Measurements from ENCODE around the gene CDH4. TPM values are rescaled to one million over a fixed set of nuclear protein-coding genes. Genes with fewer than 3 reads are reported as not detected.

Gene CDH4
- total RNA-seq, 1 donor from 2014 or later, result not detected

GRCh38 chr20:61285152-61285645 lies 33.1 kb downstream of the CDH4 start:
- H3K27ac ChIP-seq, result no peak overlapping the region
- no peak for TF ChIP-seq CTCF (IDR thresholded peaks at IDR 0.05)
- no peaks in the 10 kb centered on the region for H3K4me1 ChIP-seq
- no peak overlapping the region for H3K4me3 ChIP-seq
- H3K27me3 ChIP-seq, result no peaks in the 10 kb centered on the region
- no peak for DNase-seq (ENCODE audit: low spot score in 2 of 2)
- intact Hi-C loops (cut with DNase I), result no loop called here
- H3K36me3 ChIP-seq, result no peaks in the 10 kb centered on the region
- no peaks in the 10 kb centered on the region for H3K9me3 ChIP-seq

GRCh38 chr20:61285691-61286090 lies 33.6 kb downstream of the CDH4 start:
- Histone ChIP-seq H3K4me3 (no peak overlapping the region), H3K4me1 (no peaks in the 10 kb centered on the region), H3K9me3 (no peaks in the 10 kb centered on the region), H3K27me3 (no peaks in the 10 kb centered on the region), H3K27ac (no peak overlapping the region), H3K36me3 (no peaks in the 10 kb centered on the region)
- TF ChIP-seq CTCF (IDR thresholded peaks at IDR 0.05), result no peak
- DNase-seq (ENCODE audit: low spot score in 2 of 2), result no peak
- intact Hi-C loops (cut with DNase I), result no loop called here

- TF ChIP-seq CTCF (IDR thresholded peaks at IDR 0.05), result no peak
- H3K27me3 ChIP-seq, result no peaks in the 10 kb centered on the region
- H3K9me3 ChIP-seq, result no peaks in the 10 kb centered on the region
- no peak overlapping the region for H3K4me3 ChIP-seq
- no peaks in the 10 kb centered on the region for H3K36me3 ChIP-seq
- no peak overlapping the region for H3K27ac ChIP-seq
- H3K4me1 ChIP-seq, result no peaks in the 10 kb centered on the region
- no peak for DNase-seq (ENCODE audit: low spot score in 2 of 2)
- intact Hi-C loops (cut with DNase I), result no loop called here
Measured at GRCh38 chr20:61287583-61288275, 35.7 kb downstream of the CDH4 start.

GRCh38 chr20:61288331-61288784 lies 36.3 kb downstream of the CDH4 start:
- no peaks in the 10 kb centered on the region for H3K36me3 ChIP-seq
- H3K27ac ChIP-seq, result no peak overlapping the region
- H3K4me1 ChIP-seq, result no peaks in the 10 kb centered on the region
- intact Hi-C loops (cut with DNase I), result no loop called here
- TF ChIP-seq CTCF (IDR thresholded peaks at IDR 0.05), result no peak
- no peaks in the 10 kb centered on the region for H3K27me3 ChIP-seq
- no peak overlapping the region for H3K4me3 ChIP-seq
- DNase-seq (ENCODE audit: low spot score in 2 of 2), result no peak
- H3K9me3 ChIP-seq, result no peaks in the 10 kb centered on the region

- H3K4me3 ChIP-seq, result no peak overlapping the region
- H3K27ac ChIP-seq, result no peak overlapping the region
- H3K27me3 ChIP-seq, result no peaks in the 10 kb centered on the region
- DNase-seq (ENCODE audit: low spot score in 2 of 2), result no peak
- intact Hi-C loops (cut with DNase I), result no loop called here
- TF ChIP-seq CTCF (IDR thresholded peaks at IDR 0.05), result no peak
- H3K4me1 ChIP-seq, result no peaks in the 10 kb centered on the region
- no peaks in the 10 kb centered on the region for H3K36me3 ChIP-seq
- no peaks in the 10 kb centered on the region for H3K9me3 ChIP-seq
Measured at GRCh38 chr20:61289166-61289565, 37.1 kb downstream of the CDH4 start.
